IMR-90 (cell line): ENCODE data around the gene NEDD4L. TPM values are rescaled to one million over a fixed set of nuclear protein-coding genes. Genes with fewer than 3 reads are reported as not detected.

Experiments used
- ATAC-seq: fragments of 200-7000 bp; cut with Tn5 transposase; 2 replicates; pipeline ENCODE4 v1.9.1; 2020; ENCODE audit warnings: low read depth, mild to moderate bottlenecking, moderate library complexity
- BruUV-seq: library from RNA; stranded (reverse); fragments of 400-500 nt; replicated peaks from 2 replicates; lab custom pipeline; 2021; lab: Mats Ljungman, UMichigan
- CTCF ChIA-PET: fragments of 300-600 bp; formaldehyde crosslinking; extraction: SDS; loops from one replicate; lab custom pipeline; 2021; ENCODE audit warnings: antibody characterized with exemption; lab: Yijun Ruan, JAX
- POLR2A ChIA-PET: fragments of 300-600 bp; sonication (Branson Sonifier 250); formaldehyde crosslinking; loops from one replicate; lab custom pipeline; 2022; ENCODE audit warnings: antibody characterized with exemption; ENCODE audit not compliant: unreplicated experiment; lab: Charles Lee
- DNase-seq: peaks from one replicate; pipeline ENCODE4 v3.0.0; 2013
- H2AFZ ChIP-seq: replicated peaks from 2 replicates; pipeline ENCODE3; 2013; ENCODE audit warnings: low read length, mild to moderate bottlenecking; ENCODE audit not compliant: poor library complexity
- H2AK5ac ChIP-seq: 2 replicates; pipeline ENCODE4 v1.6.1; 2013; ENCODE audit warnings: low read depth, low read length, inconsistent platforms
- H2AK9ac ChIP-seq: replicated peaks from 2 replicates; pipeline ENCODE3; 2013; ENCODE audit warnings: mild to moderate bottlenecking, low read depth, low read length, moderate library complexity; ENCODE audit not compliant: poor library complexity
- H2BK120ac ChIP-seq: 2 replicates; pipeline ENCODE4 v1.6.1; 2013; ENCODE audit warnings: low read depth, low read length, inconsistent platforms
- H2BK15ac ChIP-seq: 3 replicates; pipeline ENCODE4 v1.6.1; 2013; ENCODE audit warnings: low read depth, low read length, inconsistent platforms
- H2BK20ac ChIP-seq: 2 replicates; pipeline ENCODE4 v1.6.1; 2013; ENCODE audit warnings: low read depth, mild to moderate bottlenecking, inconsistent platforms, low read length, moderate library complexity
- H2BK5ac ChIP-seq: 2 replicates; pipeline ENCODE4 v1.6.1; 2013; ENCODE audit warnings: mild to moderate bottlenecking, low read depth, low read length, inconsistent platforms; ENCODE audit not compliant: poor library complexity, severe bottlenecking
- H3K14ac ChIP-seq: replicated peaks from 2 replicates; pipeline ENCODE4 v1.6.1; 2013; ENCODE audit warnings: low read depth, low read length, inconsistent platforms
- H3K18ac ChIP-seq: 2 replicates; pipeline ENCODE4 v1.6.1; 2013; ENCODE audit warnings: low read depth, low read length, control low read depth
- H3K23ac ChIP-seq: 2 replicates; pipeline ENCODE4 v1.6.1; 2013; ENCODE audit warnings: low read depth, low read length, inconsistent platforms
- H3K27ac ChIP-seq: 2 replicates; pipeline ENCODE4 v1.5.1; 2013; ENCODE audit warnings: mild to moderate bottlenecking, control low read depth, low read length; ENCODE audit not compliant: insufficient read depth
- H3K27me3 ChIP-seq: 2 replicates; pipeline ENCODE4 v1.6.1; 2013; ENCODE audit warnings: low read length; ENCODE audit not compliant: control insufficient read depth, insufficient read depth
- H3K36me3 ChIP-seq: 2 replicates; pipeline ENCODE4 v1.6.1; 2013; ENCODE audit warnings: low read length, mixed read lengths; ENCODE audit not compliant: control insufficient read depth, insufficient read depth
- H3K4ac ChIP-seq: 2 replicates; pipeline ENCODE4 v1.6.1; 2013; ENCODE audit warnings: low read depth, low read length, inconsistent platforms
- H3K4me1 ChIP-seq: 2 replicates; pipeline ENCODE4 v1.6.1; 2013; ENCODE audit warnings: low read length, mixed read lengths; ENCODE audit not compliant: control insufficient read depth, insufficient read depth
- H3K4me2 ChIP-seq: 2 replicates; pipeline ENCODE4 v1.6.1; 2013; ENCODE audit warnings: low read depth, mild to moderate bottlenecking, control low read depth, low read length, moderate library complexity
- H3K4me3 ChIP-seq: 2 replicates; pipeline ENCODE4 v1.5.1; 2013; ENCODE audit warnings: low read depth, mild to moderate bottlenecking, control low read depth, low read length, moderate library complexity; ENCODE audit not compliant: insufficient read depth
- H3K56ac ChIP-seq: 2 replicates; pipeline ENCODE4 v1.6.1; 2013; ENCODE audit warnings: low read length, inconsistent platforms; ENCODE audit not compliant: insufficient read depth; ENCODE audit errors: extremely low read depth
- H3K79me1 ChIP-seq, 2 experiments: 2 replicates each; pipeline ENCODE4 v1.6.1; 2013; ENCODE audit warnings: low read length in 2 of 2, inconsistent platforms in 1 of 2, low read depth in 1 of 2
- H3K9ac ChIP-seq: 2 replicates; pipeline ENCODE4 v1.6.1; 2013; ENCODE audit warnings: low read depth, low read length, control low read depth
- H3K9me1 ChIP-seq: 2 replicates; pipeline ENCODE4 v1.6.1; 2013; ENCODE audit warnings: low read length, inconsistent platforms; ENCODE audit not compliant: insufficient read depth
- H3K9me3 ChIP-seq: 2 replicates; pipeline ENCODE4 v1.6.1; 2013; ENCODE audit warnings: low read length; ENCODE audit not compliant: control insufficient read depth, insufficient read depth
- H4K20me1 ChIP-seq: 2 replicates; pipeline ENCODE4 v1.6.1; 2013; ENCODE audit warnings: low read length, inconsistent platforms; ENCODE audit not compliant: insufficient read depth
- H4K5ac ChIP-seq: 2 replicates; pipeline ENCODE4 v1.6.1; 2013; ENCODE audit warnings: mild to moderate bottlenecking, low read depth, low read length, control low read depth
- H4K8ac ChIP-seq, 2 experiments: 2 replicates each; pipeline ENCODE4 v1.6.1; 2013; ENCODE audit warnings: low read depth in 2 of 2, low read length in 2 of 2, control low read depth in 1 of 2, inconsistent platforms in 1 of 2
- H4K91ac ChIP-seq: 2 replicates; pipeline ENCODE4 v1.6.1; 2013; ENCODE audit warnings: low read depth, low read length, inconsistent platforms; ENCODE audit not compliant: insufficient read depth
- BHLHE40 ChIP-seq: fragments of 150-350 bp; IDR thresholded peaks from 2 replicates; pipeline ENCODE4 v1.6.1; 2016; ENCODE audit warnings: mild to moderate bottlenecking, low read depth, low read length
- CHD1 ChIP-seq: IDR thresholded peaks from 2 replicates; pipeline ENCODE4 v1.6.1; 2012; ENCODE audit warnings: low read depth, low read length, improper control_type of control experiment
- MAFK ChIP-seq: IDR thresholded peaks from 2 replicates; pipeline ENCODE4 v1.6.1; 2012; ENCODE audit warnings: low read depth, low read length, improper control_type of control experiment
- MXI1 ChIP-seq: IDR thresholded peaks from 2 replicates; pipeline ENCODE4 v1.6.1; 2012; ENCODE audit warnings: low read depth, mild to moderate bottlenecking, low read length, moderate library complexity, borderline replicate concordance
- NFE2L2 ChIP-seq: fragments of 150-350 bp; IDR thresholded peaks from 2 replicates; pipeline ENCODE4 v1.6.1; 2016; ENCODE audit warnings: low read depth, mild to moderate bottlenecking, low read length
- POLR2A ChIP-seq: IDR thresholded peaks from 2 replicates; pipeline ENCODE4 v1.6.1; 2012; ENCODE audit warnings: mild to moderate bottlenecking, low read depth, low read length
- RAD21 ChIP-seq: IDR thresholded peaks from 2 replicates; pipeline ENCODE4 v1.6.1; 2012; ENCODE audit warnings: low read length, improper control_type of control experiment
- RCOR1 ChIP-seq: IDR thresholded peaks from 2 replicates; pipeline ENCODE4 v1.6.1; 2012; ENCODE audit warnings: mild to moderate bottlenecking, low read length, improper control_type of control experiment; ENCODE audit not compliant: insufficient replicate concordance
- RFX5 ChIP-seq: IDR thresholded peaks from 2 replicates; pipeline ENCODE4 v1.8.0; 2012; ENCODE audit warnings: low read depth, mild to moderate bottlenecking, low read length, moderate library complexity
- SMC3 ChIP-seq: fragments of 150-350 bp; IDR thresholded peaks from 2 replicates; pipeline ENCODE4 v1.6.1; 2016; ENCODE audit warnings: low read depth, mild to moderate bottlenecking, antibody characterized with exemption, low read length, moderate library complexity
- WGBS, 2 experiments: methylation state at CpG; one replicate each; pipeline versions ENCODE4 v1.1.5 to v1.1.7; 2013; ENCODE audit warnings: missing lambda C conversion rate in 2 of 2; ENCODE audit not compliant: insufficient read length in 1 of 2; ENCODE audit errors: extremely low coverage in 2 of 2; 5-methylcytosine and 5-hydroxymethylcytosine counted together
- dilution Hi-C: fragments of 300-500 bp; cut with HindIII; formaldehyde crosslinking; loops from one replicate; pipeline ENCODE4 v1.14.3; 2018; ENCODE audit warnings: low sequenced_read_pairs; ENCODE audit not compliant: unreplicated experiment
- in situ Hi-C: fragments of 300-500 bp; cut with MboI; formaldehyde crosslinking; loops from 3 replicates; pipeline ENCODE4 v1.14.3; 2019; ENCODE audit warnings: low sequenced_read_pairs, inconsistent platforms, mixed read lengths
- intact Hi-C: fragments of 100-400 bp; cut with micrococcal nuclease; formaldehyde crosslinking; loops from 2 replicates; pipeline ENCODE4 v1.10.0; 2022
- polyA plus RNA-seq, 3 experiments: library from polyadenylated mRNA; depleted of rRNA; stranded (reverse); fragments of >200 nt; gene quantifications; 2 replicates each; pipeline ENCODE4 v1.2.3, GENCODE V29; 2012; ENCODE audit warnings: low replicate concordance in 1 of 3
- total RNA-seq: library from RNA; depleted of rRNA; stranded (reverse); fragments of >200 nt; gene quantifications from 2 replicates; pipeline ENCODE4 v1.2.3, GENCODE V29; 2012
- TF ChIP-seq, protein P1 (sequence below): fragments of 150-350 bp; IDR thresholded peaks from 2 replicates; pipeline ENCODE4 v1.6.1; 2016; ENCODE audit warnings: low read depth, mild to moderate bottlenecking, low read length, moderate library complexity, borderline replicate concordance
- TF ChIP-seq, protein P2 (sequence below): conservative IDR thresholded peaks from 2 replicates; pipeline ENCODE4 v1.5.1; 2012; ENCODE audit warnings: mild to moderate bottlenecking, low read depth, low read length, improper control_type of control experiment

Gene NEDD4L
- total and polyA plus RNA-seq, 2 of the 4 experiments (the other 2 are of a cell fraction): 10.0 to 10.9 TPM

DNA sequence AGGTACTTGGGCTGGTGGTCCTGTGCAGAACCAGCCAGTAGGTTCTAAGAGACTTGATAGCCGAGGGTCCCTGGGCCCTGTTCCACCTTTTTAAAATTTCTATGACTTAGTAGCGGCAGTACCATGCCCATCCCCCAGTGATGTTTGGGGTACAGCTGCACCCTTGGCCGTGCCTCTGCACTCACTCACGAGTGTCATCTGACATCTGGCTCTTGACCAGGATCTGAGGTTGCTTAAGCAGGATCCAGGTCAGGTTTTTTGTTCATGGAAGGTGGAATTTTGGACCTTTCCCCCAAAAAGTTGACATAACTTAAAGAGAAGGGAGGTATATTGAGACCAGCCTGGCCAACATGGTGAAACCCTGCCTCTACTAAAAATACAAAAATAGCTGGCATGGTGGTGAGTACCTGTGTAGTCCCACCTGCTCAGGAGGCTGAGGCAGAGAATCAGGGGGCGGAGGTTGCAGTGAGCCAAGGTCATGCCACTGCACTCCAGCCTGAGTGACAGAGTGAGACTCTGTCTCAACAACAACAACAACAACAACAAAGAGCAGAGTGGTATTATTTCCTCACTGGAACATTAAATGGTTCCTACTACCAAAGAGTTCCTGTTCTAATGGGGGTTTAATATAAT, 163.6 kb downstream of the NEDD4L start:
- Histone ChIP-seq H2BK5ac (no peak overlapping the region), H3K4ac (peak overlapping the region; percentile 61), H3K14ac (no peak overlapping the region), H3K4me3 (no peak overlapping the region), H2BK120ac (peak overlapping the region; percentile 57), H3K9me3 (no peaks in the 10 kb centered on the region), H2AK9ac (no peak overlapping the region), H3K4me2 (no peak overlapping the region), H2BK20ac (peak overlapping the region; percentile 74), H4K20me1 (no peaks in the 10 kb centered on the region), H2BK15ac (0 out of 3 replicates have a peak overlapping the region, but pooled peaks have one; percentile 46), H3K36me3 (no peaks in the 10 kb centered on the region), H2AFZ (peak overlapping the region; percentile 26), H3K4me1 (peaks cover 13% of the 10 kb centered on the region), H3K9ac (no peak overlapping the region), H3K79me1 (peaks cover 6 to 22% of the 10 kb centered on the region in 2 experiments; a peak in 3 of 4 replicates), H3K56ac (no peak overlapping the region), H4K91ac (peak overlapping the region; percentile 45; the same call in 1 of the 2 replicates), H4K8ac (no peak overlapping the region; a peak in 1 of 4 replicates), H3K23ac (no peak overlapping the region), H3K27ac (no peak overlapping the region), H3K9me1 (peaks cover 21% of the 10 kb centered on the region), H2AK5ac (peak overlapping the region; percentile 72), H3K18ac (no peak overlapping the region; the same call in 1 of the 2 replicates), H3K27me3 (no peaks in the 10 kb centered on the region), H4K5ac (no peak overlapping the region)
- ChIA-PET CTCF (no interaction called here), POLR2A (no interaction called here)
- DNase-seq: no peak
- no TSS peak for BruUV-seq
- in situ Hi-C loops (no loop called here), intact Hi-C loops (no loop called here), dilution Hi-C loops (no loop called here)
- 96% methylated on average over 3 of the region's 5 CpGs; no CpG with 5 or more reads in 1 of the 2 experiments for whole genome bisulfite sequencing, 2 experiments
- TF ChIP-seq, protein P1, sequence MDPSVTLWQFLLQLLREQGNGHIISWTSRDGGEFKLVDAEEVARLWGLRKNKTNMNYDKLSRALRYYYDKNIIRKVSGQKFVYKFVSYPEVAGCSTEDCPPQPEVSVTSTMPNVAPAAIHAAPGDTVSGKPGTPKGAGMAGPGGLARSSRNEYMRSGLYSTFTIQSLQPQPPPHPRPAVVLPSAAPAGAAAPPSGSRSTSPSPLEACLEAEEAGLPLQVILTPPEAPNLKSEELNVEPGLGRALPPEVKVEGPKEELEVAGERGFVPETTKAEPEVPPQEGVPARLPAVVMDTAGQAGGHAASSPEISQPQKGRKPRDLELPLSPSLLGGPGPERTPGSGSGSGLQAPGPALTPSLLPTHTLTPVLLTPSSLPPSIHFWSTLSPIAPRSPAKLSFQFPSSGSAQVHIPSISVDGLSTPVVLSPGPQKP: no peak
- no peak for TF ChIP-seq RCOR1
- no peak for TF ChIP-seq MXI1
- TF ChIP-seq POLR2A: no peak
- TF ChIP-seq, protein P2, sequence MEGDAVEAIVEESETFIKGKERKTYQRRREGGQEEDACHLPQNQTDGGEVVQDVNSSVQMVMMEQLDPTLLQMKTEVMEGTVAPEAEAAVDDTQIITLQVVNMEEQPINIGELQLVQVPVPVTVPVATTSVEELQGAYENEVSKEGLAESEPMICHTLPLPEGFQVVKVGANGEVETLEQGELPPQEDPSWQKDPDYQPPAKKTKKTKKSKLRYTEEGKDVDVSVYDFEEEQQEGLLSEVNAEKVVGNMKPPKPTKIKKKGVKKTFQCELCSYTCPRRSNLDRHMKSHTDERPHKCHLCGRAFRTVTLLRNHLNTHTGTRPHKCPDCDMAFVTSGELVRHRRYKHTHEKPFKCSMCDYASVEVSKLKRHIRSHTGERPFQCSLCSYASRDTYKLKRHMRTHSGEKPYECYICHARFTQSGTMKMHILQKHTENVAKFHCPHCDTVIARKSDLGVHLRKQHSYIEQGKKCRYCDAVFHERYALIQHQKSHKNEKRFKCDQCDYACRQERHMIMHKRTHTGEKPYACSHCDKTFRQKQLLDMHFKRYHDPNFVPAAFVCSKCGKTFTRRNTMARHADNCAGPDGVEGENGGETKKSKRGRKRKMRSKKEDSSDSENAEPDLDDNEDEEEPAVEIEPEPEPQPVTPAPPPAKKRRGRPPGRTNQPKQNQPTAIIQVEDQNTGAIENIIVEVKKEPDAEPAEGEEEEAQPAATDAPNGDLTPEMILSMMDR: no peak
- no peak for TF ChIP-seq RFX5
- no peak for TF ChIP-seq RAD21
- no peak for TF ChIP-seq MAFK
- TF ChIP-seq SMC3: no peak
- TF ChIP-seq CHD1: no peak
- no peak for TF ChIP-seq BHLHE40
- no peak for TF ChIP-seq NFE2L2
- ATAC-seq: no peak; the same call in 1 of the 2 replicates
